Measurements from ENCODE around the gene GPALPP1. TPM values are rescaled to one million over a fixed set of nuclear protein-coding genes. Genes with fewer than 3 reads are reported as not detected.
"Not testable (repeated sequence)": the region's sequence is repeated elsewhere in the genome, so short reads cannot be mapped to it uniquely, and the experiment has no call there.

The GPALPP1 gene, protein sequence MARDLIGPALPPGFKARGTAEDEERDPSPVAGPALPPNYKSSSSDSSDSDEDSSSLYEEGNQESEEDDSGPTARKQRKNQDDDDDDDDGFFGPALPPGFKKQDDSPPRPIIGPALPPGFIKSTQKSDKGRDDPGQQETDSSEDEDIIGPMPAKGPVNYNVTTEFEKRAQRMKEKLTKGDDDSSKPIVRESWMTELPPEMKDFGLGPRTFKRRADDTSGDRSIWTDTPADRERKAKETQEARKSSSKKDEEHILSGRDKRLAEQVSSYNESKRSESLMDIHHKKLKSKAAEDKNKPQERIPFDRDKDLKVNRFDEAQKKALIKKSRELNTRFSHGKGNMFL
- total RNA-seq (ENCODE audit: insufficient read depth, low replicate concordance) = 38.8 TPM

DNA sequence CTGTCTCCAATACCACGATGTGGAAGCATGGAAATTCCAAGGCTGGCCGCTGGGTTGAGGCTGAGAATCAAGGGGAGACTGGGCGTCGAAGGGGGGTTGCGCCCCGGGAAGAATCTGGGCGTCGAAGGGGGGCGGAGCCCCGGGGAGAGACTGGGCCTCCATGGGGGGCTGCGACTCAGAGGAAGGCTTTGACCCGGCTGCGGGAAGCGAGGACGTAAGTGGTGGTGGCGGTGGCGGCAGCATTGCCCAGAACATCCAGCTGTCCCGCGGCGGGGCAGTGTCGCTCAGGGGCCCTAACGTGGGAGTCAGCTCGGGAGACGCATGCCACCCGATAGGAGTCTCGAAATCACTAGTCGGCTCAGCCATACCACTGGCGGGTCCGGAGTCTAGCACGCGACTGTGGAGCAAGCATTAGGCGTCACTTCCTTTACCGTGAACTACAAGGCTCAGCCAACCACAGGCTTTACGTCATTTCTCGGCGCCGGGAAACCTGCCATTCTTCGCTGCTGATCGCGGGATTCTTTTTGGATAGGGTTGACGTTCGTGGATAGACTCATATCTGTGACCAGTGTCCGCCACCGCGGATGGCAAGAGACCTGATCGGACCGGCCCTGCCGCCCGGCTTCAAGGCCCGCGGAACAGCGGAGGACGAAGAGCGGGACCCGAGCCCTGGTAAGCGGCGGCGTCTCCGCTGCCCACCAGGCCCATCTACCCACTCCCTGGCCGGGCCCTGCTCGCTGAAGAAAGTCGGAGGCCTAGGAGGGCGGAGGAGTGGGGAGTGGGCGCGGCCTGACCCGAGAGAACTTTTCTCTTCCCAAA, at the start of gene GPALPP1, which contains the start of gene NUFIP1:
Gene GPALPP1, plus strand, starts transcription at position 468 of the 819 bp plus-strand sequence. Its CDS starts 117 bp downstream, at position 585.
Gene NUFIP1, minus strand, starts transcription at position 401 of the 819 bp plus-strand sequence. Its CDS starts 35 bp downstream, at position 366.
- DNase-seq (ENCODE audit: low spot score) = peak; percentile 97

DNA sequence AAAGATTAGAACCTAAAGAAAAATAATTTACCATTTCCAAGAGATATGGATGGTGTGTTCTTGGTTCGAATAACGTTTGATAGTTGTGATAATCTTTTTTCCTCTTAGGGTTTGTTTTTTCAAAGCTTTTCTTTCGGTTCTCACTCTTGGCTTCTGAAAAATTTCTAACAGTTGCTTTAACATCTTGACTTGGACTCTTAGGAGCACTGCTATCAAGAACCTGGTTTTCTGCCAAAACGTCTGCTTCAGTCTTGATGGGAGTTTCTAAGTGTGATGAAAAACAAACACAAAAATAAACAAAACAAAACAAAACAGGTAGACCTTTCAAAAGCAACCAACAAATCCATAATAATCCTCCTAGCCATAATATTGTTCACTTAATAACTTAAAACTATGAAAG, 45.9 kb upstream of the GPALPP1 start:
- not testable (repeated sequence) for DNase-seq (ENCODE audit: low spot score)

DNA sequence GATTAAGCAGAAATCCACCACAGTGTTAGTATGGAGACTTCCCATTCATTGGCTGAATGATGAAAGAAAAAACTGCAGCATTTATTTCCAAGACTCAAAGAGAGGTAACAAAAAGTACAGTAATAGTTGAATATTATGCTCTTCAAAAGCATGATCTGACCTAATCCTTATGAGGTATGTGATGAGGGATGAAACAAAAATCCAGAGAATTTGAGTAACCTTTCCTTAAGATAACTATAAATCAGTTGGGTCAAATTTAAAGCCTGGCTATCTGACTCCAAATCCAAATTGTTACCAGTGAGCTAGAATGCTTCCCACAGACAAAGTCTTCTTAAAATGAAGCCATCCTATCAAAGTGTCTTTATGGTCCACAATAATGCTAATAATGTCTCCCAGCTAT, 38.2 kb upstream of the GPALPP1 start:
- DNase-seq (ENCODE audit: low spot score) = peak; percentile 47

DNA sequence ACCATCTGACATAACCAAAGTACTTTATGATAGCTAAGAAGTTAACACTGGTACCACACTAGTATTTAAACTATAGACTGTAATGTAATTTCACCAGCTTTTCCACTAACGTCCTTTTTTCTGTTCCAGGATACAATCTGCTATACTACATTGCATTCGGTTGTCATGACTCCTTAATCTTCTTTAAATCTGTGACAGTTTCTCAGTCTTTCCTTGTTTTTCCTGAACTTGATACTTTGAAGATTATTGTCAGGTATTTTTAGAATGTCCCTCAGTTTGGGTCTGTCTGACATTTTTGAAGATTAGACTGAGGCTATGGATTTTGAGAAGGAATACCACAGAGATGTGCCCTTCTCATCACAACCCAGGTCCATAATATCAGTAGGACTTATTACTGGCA, 36.7 kb upstream of the GPALPP1 start:
- DNase-seq (ENCODE audit: low spot score) = no peak

DNA sequence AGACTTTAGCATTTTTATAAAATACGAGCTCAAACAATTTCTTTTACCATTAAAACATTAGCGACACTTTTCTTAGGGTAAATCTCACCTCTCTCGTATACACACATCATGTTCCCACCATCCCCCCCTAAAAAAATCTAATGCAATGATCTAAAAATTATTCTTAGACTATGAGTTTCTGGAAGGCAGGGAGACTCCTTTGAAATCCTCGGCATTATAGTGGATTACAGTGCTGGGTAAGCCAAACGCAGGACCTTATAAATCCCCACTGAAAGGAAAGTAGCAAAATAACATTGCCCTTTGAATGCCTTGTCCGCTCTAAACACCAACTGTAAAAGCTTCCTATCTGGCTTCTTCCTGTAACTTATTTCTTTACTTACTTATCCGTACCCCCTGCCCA, 35.1 kb upstream of the GPALPP1 start:
- DNase-seq (ENCODE audit: low spot score) = peak; percentile 88

DNA sequence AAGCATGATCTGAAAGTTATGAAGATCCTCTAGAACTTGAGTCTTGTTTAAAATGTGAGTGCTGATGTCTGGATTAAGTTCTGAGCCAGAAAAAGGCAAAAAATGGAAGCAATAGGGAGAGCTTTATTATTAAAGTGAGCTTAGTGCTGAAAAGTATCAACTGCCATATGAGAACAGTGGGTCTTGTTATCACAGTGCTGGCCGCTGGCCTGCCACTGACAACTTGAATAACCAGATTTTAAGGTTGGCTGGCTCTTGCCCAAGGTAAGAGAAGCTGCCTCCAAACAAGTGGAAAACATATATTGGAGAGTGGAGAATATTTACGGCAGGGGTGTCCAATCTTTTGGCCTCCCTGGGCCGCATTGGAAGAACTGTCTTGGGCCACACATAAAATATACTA, 33.9 kb upstream of the GPALPP1 start:
- peak; percentile 72 for DNase-seq (ENCODE audit: low spot score)

DNA sequence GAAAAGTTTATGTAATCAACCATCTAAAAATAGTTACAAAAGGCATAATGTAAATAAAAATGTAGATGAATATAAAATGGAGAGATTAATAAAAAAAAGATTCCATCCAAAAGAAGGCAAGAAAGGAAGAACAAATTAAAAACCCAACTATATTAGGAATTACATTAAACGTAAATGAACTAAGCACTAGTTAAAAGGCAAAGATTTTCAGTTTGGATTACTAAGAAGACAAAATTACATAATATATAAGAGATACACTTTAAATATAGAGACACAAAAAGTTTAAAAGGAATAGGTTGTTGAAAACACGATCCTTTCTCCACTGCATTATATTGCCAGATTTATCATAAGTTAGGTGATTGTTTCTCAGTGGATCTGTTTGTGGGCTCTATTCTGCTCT, 27.3 kb upstream of the GPALPP1 start:
- DNase-seq (ENCODE audit: low spot score) = no peak

DNA sequence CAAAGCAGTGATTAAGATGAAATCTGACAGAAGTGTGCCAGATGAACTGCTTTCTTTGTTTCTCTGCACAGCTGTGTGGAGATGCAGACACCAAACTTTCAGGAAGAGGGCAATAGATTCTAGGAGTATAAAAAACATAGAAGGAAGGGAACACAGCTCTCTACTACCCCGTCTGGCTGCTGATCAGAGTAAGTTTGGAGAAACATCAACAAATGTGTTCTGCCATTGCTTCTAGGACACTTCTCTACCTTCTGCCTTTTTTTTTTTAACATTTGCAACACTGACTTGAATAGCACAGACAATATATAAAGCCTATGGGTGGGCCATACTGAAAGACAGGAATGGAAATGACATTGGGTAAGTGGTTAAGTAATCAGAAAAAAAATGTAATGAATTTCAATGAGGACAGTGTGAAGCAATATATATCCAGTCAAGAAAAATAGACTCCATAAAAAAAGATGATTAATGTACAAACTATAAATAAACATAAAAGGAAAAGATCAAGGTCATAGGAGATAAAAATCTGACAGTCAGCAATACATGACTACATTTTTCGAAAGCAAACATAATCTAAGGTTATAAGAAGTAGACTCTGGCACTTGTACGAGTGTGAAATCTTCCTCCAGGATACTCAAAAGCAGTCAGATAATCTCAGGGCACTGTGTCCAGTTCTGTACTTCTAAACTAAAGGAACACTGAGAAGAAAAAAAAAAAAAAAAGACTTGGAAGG, 21.5 kb upstream of the GPALPP1 start:
- DNase-seq (ENCODE audit: low spot score) = peak; percentile 94

DNA sequence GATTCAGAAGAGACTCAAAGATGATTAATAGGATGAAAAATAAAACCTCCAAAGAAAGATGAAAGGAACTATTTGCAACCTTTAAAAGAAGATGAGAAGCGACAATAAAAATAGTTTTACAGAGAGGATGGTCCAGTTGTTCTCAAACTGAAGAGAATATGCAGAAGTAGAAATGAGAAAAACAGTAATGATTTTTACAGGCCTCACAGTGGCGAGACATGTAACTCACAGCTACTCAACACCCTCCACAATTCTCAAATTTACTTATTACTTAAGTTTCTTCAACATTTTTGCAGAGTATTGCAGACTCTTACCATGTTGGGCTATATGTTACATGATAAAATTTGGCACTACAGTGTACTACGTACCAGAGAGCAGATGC, 20.9 kb upstream of the GPALPP1 start:
- DNase-seq (ENCODE audit: low spot score) = no peak

DNA sequence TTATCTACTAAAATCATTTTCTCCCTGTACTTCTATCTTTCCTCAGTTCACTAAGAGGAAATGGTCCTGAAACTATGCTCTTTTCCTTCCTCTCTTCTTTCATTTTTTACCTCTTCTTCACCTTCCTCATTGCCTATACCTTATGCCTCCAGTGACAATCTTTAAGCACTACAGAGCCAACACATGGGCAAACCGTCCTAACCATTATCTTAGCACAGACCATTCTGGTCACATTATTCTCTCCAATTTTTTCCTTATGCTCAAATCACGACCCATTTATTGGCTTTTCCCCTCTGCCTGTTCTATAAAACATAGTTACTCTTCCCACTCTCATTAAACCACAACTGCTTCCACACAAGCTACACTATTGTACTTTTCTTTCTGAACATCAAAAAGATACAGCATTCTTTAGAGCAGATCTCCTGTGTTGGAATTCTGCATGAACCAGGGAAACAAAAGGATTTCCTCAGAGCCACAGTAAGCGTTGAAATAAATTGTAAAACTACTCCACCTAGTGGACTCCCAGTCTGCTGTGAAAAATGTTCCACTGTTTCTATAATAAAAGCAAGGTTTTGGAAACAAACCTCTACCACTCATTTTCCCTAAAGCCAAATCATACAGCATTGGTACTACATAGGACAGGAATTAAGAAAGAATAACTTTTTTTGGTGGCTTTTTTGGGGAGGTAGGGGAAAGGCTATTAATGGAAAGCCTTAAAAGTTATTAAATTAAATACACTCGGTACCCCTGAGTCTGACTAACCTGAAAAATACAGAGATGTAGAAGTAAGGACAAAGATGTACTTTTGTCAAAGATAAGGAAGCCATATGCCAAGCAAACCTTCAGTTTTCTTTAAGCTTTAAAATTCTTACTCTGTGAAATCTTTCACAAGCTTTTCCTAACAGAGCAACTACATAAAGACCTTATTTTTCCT, 19.5 kb upstream of the GPALPP1 start:
- peak; percentile 81 for DNase-seq (ENCODE audit: low spot score)

DNA sequence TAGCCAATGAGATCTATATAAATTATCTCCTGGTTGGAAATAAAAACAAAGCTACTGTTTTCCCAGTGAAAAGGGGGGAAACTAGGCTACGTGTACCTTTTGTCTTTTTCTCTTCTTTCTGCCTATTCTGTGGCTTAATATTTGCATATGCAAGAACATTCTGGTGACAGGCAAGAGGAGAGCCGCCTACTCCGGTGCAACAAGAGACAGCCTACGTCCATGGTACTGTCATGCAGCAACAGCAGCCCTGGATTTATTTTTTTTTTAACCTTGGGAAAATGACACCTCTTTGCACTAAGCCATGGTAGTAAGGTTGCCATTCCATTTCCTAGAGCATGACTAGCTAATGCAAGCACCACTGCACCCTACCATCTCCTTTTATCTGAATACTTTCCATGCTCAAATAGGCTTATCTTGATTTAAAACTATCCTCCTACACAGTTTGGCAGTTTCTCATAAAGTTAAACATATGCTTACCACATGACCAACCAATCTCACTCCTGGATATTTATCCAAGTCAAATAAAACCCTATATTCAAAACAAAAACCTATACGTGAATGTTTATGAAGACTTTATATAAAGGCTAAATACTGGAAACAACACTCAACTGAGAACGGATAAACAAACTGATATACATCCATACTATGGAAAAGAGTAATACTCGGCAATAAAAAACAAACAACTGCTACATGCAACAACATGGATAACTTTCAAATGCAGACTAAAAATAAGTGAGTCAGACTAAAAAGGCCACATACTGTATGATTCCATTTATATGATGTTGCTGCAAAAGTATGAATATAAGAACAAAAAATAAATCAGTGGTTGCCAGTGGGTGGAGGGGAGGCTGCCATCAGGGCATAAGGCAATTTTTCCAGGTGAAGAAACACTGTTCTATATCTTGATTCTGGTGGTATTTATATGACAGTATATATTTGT, 17.4 kb upstream of the GPALPP1 start:
- peak; percentile 55 for DNase-seq (ENCODE audit: low spot score)

DNA sequence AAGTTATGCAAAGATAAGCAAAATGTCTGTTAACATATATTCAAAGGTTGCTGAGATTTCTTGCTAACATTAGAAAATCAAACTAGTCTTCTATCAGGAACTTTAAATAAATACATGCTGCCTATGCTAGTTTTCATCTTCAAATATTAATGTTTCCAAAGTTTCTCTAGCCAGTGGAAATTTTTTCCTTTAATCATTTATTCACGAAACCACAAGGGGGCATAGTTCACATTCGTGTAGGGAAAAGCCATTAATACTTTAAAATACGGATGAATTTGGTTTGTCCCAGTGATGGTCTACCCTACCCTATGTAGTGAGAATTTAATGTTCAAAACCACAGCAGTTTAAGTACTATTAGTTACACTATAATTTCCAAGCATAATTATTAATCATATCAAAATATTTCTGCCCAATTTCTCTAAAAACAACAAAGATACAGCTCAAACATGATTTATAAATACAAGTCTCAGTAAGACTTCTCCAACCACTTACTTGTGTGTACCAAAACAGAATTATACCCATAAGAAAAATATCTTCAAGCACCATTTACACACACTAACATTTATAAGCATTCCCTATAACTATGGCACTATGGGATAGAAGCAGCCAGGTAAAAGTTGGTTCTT, 16.3 kb upstream of the GPALPP1 start:
- peak; percentile 56 for DNase-seq (ENCODE audit: low spot score)

DNA sequence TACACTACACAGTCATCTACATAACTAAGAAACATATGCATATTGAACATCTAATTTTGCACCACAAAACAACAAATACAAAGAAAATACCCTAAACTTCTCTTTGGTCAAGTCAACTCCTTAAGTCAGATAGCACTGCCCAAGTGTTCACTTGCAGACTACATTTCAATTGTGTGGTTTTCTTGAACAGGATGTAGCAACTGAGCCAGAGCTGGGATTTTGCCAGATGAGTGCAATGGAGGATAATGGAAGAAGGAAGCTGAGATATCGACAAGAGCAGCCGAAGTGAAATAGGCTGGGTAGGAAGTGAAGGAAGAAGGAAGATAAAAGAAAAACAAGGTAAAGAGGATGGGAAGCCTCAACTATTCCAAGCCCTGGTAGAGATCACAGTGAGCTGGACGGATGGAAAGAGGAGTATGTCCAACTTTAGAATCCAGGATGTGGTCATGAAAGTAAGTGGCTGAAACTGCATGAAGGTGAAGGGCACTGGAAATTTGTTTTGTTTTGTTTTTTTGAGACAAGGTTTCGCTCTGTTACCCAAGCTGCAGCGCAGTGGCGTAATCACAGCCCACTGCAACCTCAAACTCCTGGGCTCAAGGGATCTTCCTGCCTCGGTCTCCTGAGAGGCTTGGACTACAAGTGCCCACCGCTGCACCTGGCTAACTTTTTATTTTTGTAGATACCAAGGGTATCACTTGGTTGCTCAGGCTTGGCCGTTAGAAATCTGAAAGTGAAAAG, 15.1 kb upstream of the GPALPP1 start:
- peak; percentile 24 for DNase-seq (ENCODE audit: low spot score)

DNA sequence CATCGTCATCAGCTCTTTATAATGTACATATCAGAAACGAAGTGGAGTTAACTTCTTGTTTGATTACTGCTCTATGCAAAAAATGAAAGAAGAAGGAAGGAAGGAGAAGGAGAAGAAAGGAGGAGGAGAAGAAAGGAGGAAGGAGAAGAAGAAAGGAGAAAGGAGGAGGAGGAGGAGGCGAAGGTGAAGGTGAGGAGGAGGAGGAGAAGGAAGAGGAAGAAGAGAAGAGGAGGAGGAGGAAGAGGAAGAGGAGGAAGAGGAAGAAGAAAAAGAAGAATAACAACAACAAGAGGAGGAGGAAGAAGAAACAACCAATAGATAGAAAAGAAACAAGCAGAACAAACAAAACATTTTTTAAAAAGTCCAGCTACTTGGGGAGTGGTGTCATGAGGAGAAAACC, 13.1 kb upstream of the GPALPP1 start:
- DNase-seq (ENCODE audit: low spot score) = no peak

DNA sequence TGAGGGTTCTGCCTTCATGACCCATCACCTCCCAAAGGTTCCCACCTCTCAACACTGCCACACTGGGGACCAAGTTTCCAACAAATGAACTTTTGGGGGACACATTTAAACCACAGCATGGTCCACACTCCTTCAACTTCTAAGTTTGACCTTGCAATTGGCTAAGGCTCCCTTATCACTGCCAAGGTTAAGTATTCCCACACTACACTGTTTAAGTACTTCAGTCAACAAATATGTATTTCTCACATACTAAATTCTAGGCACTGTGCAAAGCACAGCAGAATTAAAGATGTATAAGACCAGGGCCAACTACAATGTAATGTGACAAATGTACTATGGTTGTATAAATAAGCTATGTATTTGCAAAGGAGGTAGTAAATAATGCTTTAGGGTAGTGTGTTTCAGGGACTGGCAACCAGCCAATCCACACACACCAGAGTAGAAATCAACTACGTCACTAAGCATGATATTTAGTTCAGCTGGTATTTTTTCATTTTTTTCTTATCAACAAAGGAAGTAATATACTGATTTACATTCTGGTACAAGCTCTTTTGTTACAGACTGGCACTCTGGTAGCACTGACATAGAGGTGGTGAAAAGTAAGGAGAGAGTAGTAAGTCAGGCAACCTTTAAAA, 12.3 kb upstream of the GPALPP1 start:
- DNase-seq (ENCODE audit: low spot score) = no peak

DNA sequence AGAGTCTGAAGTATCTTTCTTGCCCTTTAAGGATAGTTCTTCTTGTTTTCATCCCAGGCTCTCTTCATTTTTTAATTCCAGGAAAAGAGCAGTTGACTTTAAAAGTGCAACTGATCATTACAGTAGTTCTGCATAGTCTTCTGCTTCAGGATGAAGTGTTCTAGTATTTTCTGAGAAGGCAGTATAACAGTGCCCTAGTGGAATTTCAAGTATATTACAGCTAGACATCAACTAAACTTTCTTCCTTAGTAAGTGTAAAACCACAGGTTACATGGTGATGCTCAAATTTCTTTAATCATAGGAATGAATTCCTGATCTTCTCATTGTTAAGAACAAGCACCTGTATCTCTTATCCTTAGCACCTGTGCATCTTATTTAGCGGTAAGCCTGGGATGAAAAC, 11.0 kb upstream of the GPALPP1 start:
- DNase-seq (ENCODE audit: low spot score) = no peak

DNA sequence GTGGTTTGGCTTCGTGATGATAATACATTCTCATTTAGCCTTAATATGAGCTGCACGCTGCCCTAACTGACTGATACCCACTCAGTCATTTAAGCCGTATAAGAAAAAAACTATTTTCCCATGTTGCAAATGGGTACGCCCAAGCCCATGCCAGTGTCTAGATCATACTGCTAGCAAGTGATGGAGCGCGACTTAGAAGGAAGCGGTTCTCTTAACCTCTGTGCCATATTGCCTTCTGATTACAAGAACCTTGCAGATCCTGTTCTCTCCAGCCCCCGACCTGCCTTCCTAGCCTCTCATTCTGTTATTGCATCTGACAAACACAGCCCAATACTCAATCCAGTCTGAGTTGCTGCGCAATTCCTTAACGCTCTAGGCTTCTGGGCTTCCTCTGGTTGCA, 603 bp downstream of the GPALPP1 start:
- no peak for DNase-seq (ENCODE audit: low spot score)

DNA sequence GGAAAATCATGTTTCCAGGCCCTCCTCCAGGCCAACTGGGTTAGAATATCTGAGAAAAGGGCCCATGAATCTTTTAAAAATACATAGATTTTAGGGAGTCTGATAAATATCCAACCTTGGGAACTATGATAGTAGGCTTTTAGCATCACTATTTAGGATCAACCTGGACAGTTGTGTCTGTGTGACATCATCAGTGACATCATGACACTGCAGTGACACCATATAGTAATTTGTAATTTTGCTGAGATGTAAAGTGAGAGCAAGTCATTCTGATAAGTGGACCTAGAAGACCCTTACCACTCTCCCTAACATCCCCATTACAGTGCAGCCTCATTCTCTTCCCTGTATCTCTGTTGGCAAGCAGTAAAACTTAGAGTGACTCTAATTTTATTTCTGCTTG, 14.1 kb downstream of the GPALPP1 start:
- DNase-seq (ENCODE audit: low spot score) = no peak

Data from umbilical cord (tissue), 2 donors.